ENCODE data around the gene BRINP2.

Gene BRINP2

DNA sequence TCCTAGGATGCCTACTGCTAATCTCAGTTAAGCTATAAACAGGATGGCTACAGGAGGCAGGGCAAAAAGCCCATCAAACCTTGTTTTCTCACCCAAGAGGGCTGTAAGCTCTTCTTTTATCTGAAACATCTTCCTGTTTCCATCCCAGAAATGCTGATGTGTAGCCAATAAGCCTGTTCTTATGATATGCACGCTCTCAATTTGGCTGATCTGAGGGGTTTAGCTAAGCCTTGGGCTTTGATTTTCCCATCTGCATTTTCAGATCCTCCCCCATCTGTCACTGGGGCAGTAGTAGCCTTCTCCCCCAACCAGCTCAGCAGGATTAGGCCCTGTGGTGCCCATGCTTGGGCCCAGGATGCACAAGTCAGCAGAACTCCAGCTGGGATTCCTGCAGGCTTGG, 105.0 kb downstream of the BRINP2 start:
- Histone ChIP-seq H3K9ac (ENCODE audit: low read depth, low read length) (no peak overlapping the region), H3K36me3 (ENCODE audit: control insufficient read depth, insufficient read depth, low read length) (no peaks in the 10 kb centered on the region), H3K4me3 (ENCODE audit: low read depth, low read length) (no peak overlapping the region), H3K4me1 (ENCODE audit: control insufficient read depth, insufficient read depth, low read length) (no peaks in the 10 kb centered on the region), H3K27me3 (ENCODE audit: control insufficient read depth, insufficient read depth, low read length) (no peaks in the 10 kb centered on the region; the same call in 1 of the 2 replicates), H3K9me3 (ENCODE audit: control insufficient read depth, insufficient read depth, low read length) (no peaks in the 10 kb centered on the region), H3K27ac (ENCODE audit: low read depth, low read length) (no peak overlapping the region)

DNA sequence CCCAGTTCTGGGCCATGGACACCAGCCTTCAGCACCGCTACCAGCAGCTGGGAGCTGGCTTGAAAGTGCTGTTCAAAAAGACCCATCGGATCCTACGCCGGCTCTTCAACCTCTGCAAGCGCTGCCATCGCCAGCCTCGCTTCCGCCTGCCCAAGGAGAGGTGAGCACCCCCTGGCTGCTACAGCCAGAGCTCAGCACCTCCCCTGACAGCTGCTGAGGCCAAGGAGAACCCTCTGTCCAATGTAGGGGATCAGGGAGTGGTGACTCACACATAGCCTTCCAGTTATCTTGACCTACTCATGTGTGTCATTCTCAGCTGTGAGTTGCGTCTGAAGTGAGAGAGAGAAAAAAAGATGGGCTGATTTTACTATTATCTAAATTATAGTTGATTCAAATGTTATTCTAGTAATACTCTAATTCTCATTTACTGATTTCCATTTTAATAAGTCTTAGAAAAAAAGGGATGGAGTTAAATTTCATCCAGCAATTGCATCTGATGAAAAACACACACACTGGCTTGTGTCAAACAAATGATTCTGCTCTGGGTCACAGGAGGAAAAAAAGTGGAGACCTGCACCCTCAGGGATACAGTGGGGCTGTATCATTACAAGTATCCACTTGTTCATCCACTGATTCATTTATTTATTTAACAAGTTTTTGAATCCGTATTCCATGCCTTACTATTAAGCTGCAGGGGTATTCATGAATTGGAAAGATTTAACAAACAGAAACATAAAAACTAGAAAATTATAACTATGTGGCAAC, 108.0 kb downstream of the BRINP2 start:
- Histone ChIP-seq H3K27ac (ENCODE audit: low read depth, low read length) (no peak overlapping the region), H3K4me3 (ENCODE audit: low read depth, low read length) (no peak overlapping the region), H3K27me3 (ENCODE audit: control insufficient read depth, insufficient read depth, low read length) (no peaks in the 10 kb centered on the region), H3K9ac (ENCODE audit: low read depth, low read length) (no peak overlapping the region), H3K4me1 (ENCODE audit: control insufficient read depth, insufficient read depth, low read length) (peaks cover 5% of the 10 kb centered on the region; the same call in 1 of the 2 replicates), H3K36me3 (ENCODE audit: control insufficient read depth, insufficient read depth, low read length) (no peaks in the 10 kb centered on the region), H3K9me3 (ENCODE audit: control insufficient read depth, insufficient read depth, low read length) (no peaks in the 10 kb centered on the region)

GRCh38 chr1:177281901-177282300, 111.1 kb downstream of the BRINP2 start:
- H3K27me3 ChIP-seq (ENCODE audit: control insufficient read depth, insufficient read depth, low read length) = no peaks in the 10 kb centered on the region
- H3K4me3 ChIP-seq (ENCODE audit: low read depth, low read length) = no peak overlapping the region
- no peak overlapping the region for H3K9ac ChIP-seq (ENCODE audit: low read depth, low read length)
- H3K27ac ChIP-seq (ENCODE audit: low read depth, low read length) = no peak overlapping the region
- H3K36me3 ChIP-seq (ENCODE audit: control insufficient read depth, insufficient read depth, low read length) = no peaks in the 10 kb centered on the region
- H3K4me1 ChIP-seq (ENCODE audit: control insufficient read depth, insufficient read depth, low read length) = peaks cover 5% of the 10 kb centered on the region; the same call in 1 of the 2 replicates
- H3K9me3 ChIP-seq (ENCODE audit: control insufficient read depth, insufficient read depth, low read length) = no peaks in the 10 kb centered on the region

DNA sequence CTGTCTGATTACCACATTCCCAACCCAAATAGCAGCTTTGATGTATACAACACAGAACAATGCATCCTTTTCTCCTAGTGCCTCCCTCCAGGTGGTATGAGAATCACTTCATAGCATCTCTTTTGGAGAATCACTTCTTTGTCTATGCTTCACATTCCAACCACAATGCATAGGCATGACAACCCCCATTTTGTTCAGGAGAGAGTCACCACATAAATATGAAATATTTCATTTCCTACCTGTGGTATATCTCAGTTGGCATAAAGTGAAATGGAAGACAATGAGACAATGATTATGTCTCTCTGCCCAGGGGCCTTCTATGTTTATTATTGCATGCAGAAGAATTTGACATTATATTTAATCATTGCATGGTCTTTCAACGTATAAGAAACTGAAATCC, 112.2 kb downstream of the BRINP2 start:
- no peak overlapping the region for H3K9ac ChIP-seq (ENCODE audit: low read depth, low read length)
- H3K9me3 ChIP-seq (ENCODE audit: control insufficient read depth, insufficient read depth, low read length) = no peaks in the 10 kb centered on the region
- H3K4me1 ChIP-seq (ENCODE audit: control insufficient read depth, insufficient read depth, low read length) = peaks cover 5% of the 10 kb centered on the region; the same call in 1 of the 2 replicates
- H3K27ac ChIP-seq (ENCODE audit: low read depth, low read length) = no peak overlapping the region
- no peaks in the 10 kb centered on the region for H3K36me3 ChIP-seq (ENCODE audit: control insufficient read depth, insufficient read depth, low read length)
- H3K4me3 ChIP-seq (ENCODE audit: low read depth, low read length) = no peak overlapping the region
- no peaks in the 10 kb centered on the region for H3K27me3 ChIP-seq (ENCODE audit: control insufficient read depth, insufficient read depth, low read length)

DNA sequence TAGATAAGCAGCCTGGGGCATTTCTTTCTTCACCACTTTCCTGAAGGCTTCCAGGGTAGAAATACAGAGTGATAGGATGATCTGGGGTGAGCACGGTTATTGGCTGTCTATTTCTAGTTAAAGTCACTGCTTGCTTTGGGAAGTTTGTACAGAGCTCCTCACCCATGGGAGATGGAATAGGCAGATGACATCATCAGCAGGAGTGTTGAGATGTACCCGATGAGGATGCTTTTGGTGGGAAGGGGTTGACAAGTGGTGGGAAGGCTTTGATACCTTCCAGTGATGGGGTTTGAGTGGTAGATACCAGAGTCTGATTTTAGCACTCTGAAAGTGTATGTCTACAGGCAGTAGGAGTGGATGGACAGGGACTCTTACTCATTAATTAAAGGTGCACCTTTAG, 112.6 kb downstream of the BRINP2 start:
- Histone ChIP-seq H3K36me3 (ENCODE audit: control insufficient read depth, insufficient read depth, low read length) (no peaks in the 10 kb centered on the region), H3K4me1 (ENCODE audit: control insufficient read depth, insufficient read depth, low read length) (peaks cover 5% of the 10 kb centered on the region; the same call in 1 of the 2 replicates), H3K27me3 (ENCODE audit: control insufficient read depth, insufficient read depth, low read length) (no peaks in the 10 kb centered on the region), H3K9ac (ENCODE audit: low read depth, low read length) (no peak overlapping the region), H3K9me3 (ENCODE audit: control insufficient read depth, insufficient read depth, low read length) (no peaks in the 10 kb centered on the region), H3K27ac (ENCODE audit: low read depth, low read length) (no peak overlapping the region), H3K4me3 (ENCODE audit: low read depth, low read length) (no peak overlapping the region)

GRCh38 chr1:177286396-177286795, 115.6 kb downstream of the BRINP2 start:
- H3K27me3 ChIP-seq (ENCODE audit: control insufficient read depth, insufficient read depth, low read length) = no peaks in the 10 kb centered on the region
- no peak overlapping the region for H3K4me3 ChIP-seq (ENCODE audit: low read depth, low read length)
- H3K9ac ChIP-seq (ENCODE audit: low read depth, low read length) = no peak overlapping the region
- no peaks in the 10 kb centered on the region for H3K36me3 ChIP-seq (ENCODE audit: control insufficient read depth, insufficient read depth, low read length)
- no peaks in the 10 kb centered on the region for H3K9me3 ChIP-seq (ENCODE audit: control insufficient read depth, insufficient read depth, low read length)
- no peak overlapping the region for H3K27ac ChIP-seq (ENCODE audit: low read depth, low read length)
- peaks cover 5% of the 10 kb centered on the region; the same call in 1 of the 2 replicates for H3K4me1 ChIP-seq (ENCODE audit: control insufficient read depth, insufficient read depth, low read length)

DNA sequence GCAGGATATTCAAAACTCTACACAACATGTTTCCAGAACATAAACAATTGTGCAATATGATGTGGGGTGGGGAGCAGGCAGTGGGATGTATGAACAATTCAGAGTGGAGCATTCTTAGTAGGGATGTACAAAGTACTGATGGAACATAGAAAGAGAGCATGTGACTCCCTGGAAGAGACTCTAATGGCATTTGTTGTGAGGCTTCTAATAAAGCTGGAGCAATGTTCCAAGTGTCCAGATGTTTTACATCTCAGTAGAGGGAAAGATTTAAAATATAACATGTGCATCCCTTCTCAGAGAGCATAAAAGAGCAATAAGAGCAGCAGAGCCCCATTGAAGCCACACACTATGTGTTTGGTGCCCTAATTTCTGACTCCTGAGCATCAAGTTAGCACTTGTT, 116.5 kb downstream of the BRINP2 start:
- no peak overlapping the region for H3K4me3 ChIP-seq (ENCODE audit: low read depth, low read length)
- H3K9me3 ChIP-seq (ENCODE audit: control insufficient read depth, insufficient read depth, low read length) = no peaks in the 10 kb centered on the region
- no peak overlapping the region for H3K27ac ChIP-seq (ENCODE audit: low read depth, low read length)
- no peak overlapping the region for H3K9ac ChIP-seq (ENCODE audit: low read depth, low read length)
- no peaks in the 10 kb centered on the region for H3K27me3 ChIP-seq (ENCODE audit: control insufficient read depth, insufficient read depth, low read length)
- H3K36me3 ChIP-seq (ENCODE audit: control insufficient read depth, insufficient read depth, low read length) = no peaks in the 10 kb centered on the region
- H3K4me1 ChIP-seq (ENCODE audit: control insufficient read depth, insufficient read depth, low read length) = peaks cover 5% of the 10 kb centered on the region; the same call in 1 of the 2 replicates

- Histone ChIP-seq H3K4me1 (ENCODE audit: control insufficient read depth, insufficient read depth, low read length) (no peaks in the 10 kb centered on the region), H3K4me3 (ENCODE audit: low read depth, low read length) (no peak overlapping the region)
Measured at GRCh38 chr1:177287994-177288393, 117.2 kb downstream of the BRINP2 start.

DNA sequence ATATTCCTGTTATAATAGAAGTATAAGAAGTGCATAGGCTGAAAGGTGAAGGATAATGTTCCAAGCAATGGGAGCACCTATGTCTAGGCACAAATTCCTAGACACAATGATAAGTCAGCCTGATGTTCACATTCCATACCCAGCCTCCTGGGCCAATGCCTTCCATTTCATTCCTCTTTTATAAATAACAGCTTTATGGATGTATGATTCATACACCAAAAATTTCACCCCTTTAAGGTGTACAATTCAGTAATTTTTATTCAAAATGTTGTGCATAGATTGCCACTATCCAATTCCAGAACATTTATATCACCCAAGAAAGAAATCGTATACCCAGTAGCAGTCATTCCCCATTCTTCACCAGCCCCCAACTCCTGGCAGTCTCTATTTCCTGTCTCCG, 118.8 kb downstream of the BRINP2 start:
- Histone ChIP-seq H3K4me3 (ENCODE audit: low read depth, low read length) (no peak overlapping the region), H3K9ac (ENCODE audit: low read depth, low read length) (no peak overlapping the region), H3K9me3 (ENCODE audit: control insufficient read depth, insufficient read depth, low read length) (no peaks in the 10 kb centered on the region), H3K36me3 (ENCODE audit: control insufficient read depth, insufficient read depth, low read length) (no peaks in the 10 kb centered on the region), H3K27ac (ENCODE audit: low read depth, low read length) (no peak overlapping the region), H3K4me1 (ENCODE audit: control insufficient read depth, insufficient read depth, low read length) (no peaks in the 10 kb centered on the region), H3K27me3 (ENCODE audit: control insufficient read depth, insufficient read depth, low read length) (no peaks in the 10 kb centered on the region)

More at GRCh38 chr1:177287994-177288393, 117.2 kb downstream of the BRINP2 start:
- Histone ChIP-seq H3K27ac (ENCODE audit: low read depth, low read length) (no peak overlapping the region), H3K9ac (ENCODE audit: low read depth, low read length) (no peak overlapping the region), H3K9me3 (ENCODE audit: control insufficient read depth, insufficient read depth, low read length) (no peaks in the 10 kb centered on the region), H3K36me3 (ENCODE audit: control insufficient read depth, insufficient read depth, low read length) (no peaks in the 10 kb centered on the region), H3K27me3 (ENCODE audit: control insufficient read depth, insufficient read depth, low read length) (no peaks in the 10 kb centered on the region)

GRCh38 chr1:177300431-177300830, 129.7 kb downstream of the BRINP2 start:
- no peaks in the 10 kb centered on the region; the same call in 1 of the 2 replicates for H3K4me1 ChIP-seq (ENCODE audit: control insufficient read depth, insufficient read depth, low read length)
- no peaks in the 10 kb centered on the region for H3K36me3 ChIP-seq (ENCODE audit: control insufficient read depth, insufficient read depth, low read length)
- no peaks in the 10 kb centered on the region for H3K9me3 ChIP-seq (ENCODE audit: control insufficient read depth, insufficient read depth, low read length)
- H3K27me3 ChIP-seq (ENCODE audit: control insufficient read depth, insufficient read depth, low read length) = no peaks in the 10 kb centered on the region
- H3K27ac ChIP-seq (ENCODE audit: low read depth, low read length) = no peak overlapping the region
- H3K9ac ChIP-seq (ENCODE audit: low read depth, low read length) = no peak overlapping the region
- no peak overlapping the region for H3K4me3 ChIP-seq (ENCODE audit: low read depth, low read length)

GRCh38 chr1:177301425-177302124, 130.8 kb downstream of the BRINP2 start:
- Histone ChIP-seq H3K9me3 (ENCODE audit: control insufficient read depth, insufficient read depth, low read length) (no peaks in the 10 kb centered on the region), H3K27ac (ENCODE audit: low read depth, low read length) (no peak overlapping the region), H3K4me3 (ENCODE audit: low read depth, low read length) (no peak overlapping the region), H3K4me1 (ENCODE audit: control insufficient read depth, insufficient read depth, low read length) (no peaks in the 10 kb centered on the region; the same call in 1 of the 2 replicates), H3K9ac (ENCODE audit: low read depth, low read length) (no peak overlapping the region), H3K27me3 (ENCODE audit: control insufficient read depth, insufficient read depth, low read length) (no peaks in the 10 kb centered on the region), H3K36me3 (ENCODE audit: control insufficient read depth, insufficient read depth, low read length) (no peaks in the 10 kb centered on the region)

Data from HUES48 (cell line).